ENCODE measurements around the gene FRMD4A. TPM values are rescaled to one million over a fixed set of nuclear protein-coding genes. Genes with fewer than 3 reads are reported as not detected.
A peak's percentile ranks its signal among the peaks of the same experiment; 100 is the strongest.

Gene FRMD4A
- total RNA-seq, 2 experiments from 2014 or later: 7.1 to 7.2 TPM

GRCh38 chr10:14182781-14183180, 147.9 kb downstream of the FRMD4A start:
- peaks cover 4% of the 10 kb centered on the region for H3K36me3 Mint-ChIP-seq
- H3K4me1 Mint-ChIP-seq: peaks cover 24% of the 10 kb centered on the region
- peaks cover 64% of the 10 kb centered on the region for H3K27me3 Mint-ChIP-seq
- H3K27ac Mint-ChIP-seq: no peak overlapping the region
- H3K9me3 Mint-ChIP-seq: peaks cover 4% of the 10 kb centered on the region
- no peak overlapping the region for H3K4me3 Mint-ChIP-seq
- no peak for DNase-seq

GRCh38 chr10:14181567-14181936, 149.2 kb downstream of the FRMD4A start:
- Mint-ChIP-seq H3K4me3 (no peak overlapping the region), H3K27me3 (peaks cover 68% of the 10 kb centered on the region), H3K27ac (no peak overlapping the region), H3K9me3 (peaks cover 4% of the 10 kb centered on the region), H3K4me1 (peaks cover 24% of the 10 kb centered on the region), H3K36me3 (peaks cover 6% of the 10 kb centered on the region)
- no peak for DNase-seq

GRCh38 chr10:14180911-14181566, 149.7 kb downstream of the FRMD4A start:
- peaks cover 4% of the 10 kb centered on the region for H3K9me3 Mint-ChIP-seq
- H3K4me3 Mint-ChIP-seq: no peak overlapping the region
- H3K36me3 Mint-ChIP-seq: peaks cover 6% of the 10 kb centered on the region
- peaks cover 73% of the 10 kb centered on the region for H3K27me3 Mint-ChIP-seq
- no peak for DNase-seq
- peaks cover 21% of the 10 kb centered on the region for H3K4me1 Mint-ChIP-seq
- H3K27ac Mint-ChIP-seq: no peak overlapping the region

GRCh38 chr10:14179251-14179650, 151.5 kb downstream of the FRMD4A start:
- Mint-ChIP-seq H3K27me3 (peaks cover 87% of the 10 kb centered on the region), H3K4me3 (no peak overlapping the region), H3K9me3 (peaks cover 2% of the 10 kb centered on the region), H3K27ac (no peak overlapping the region), H3K4me1 (peaks cover 9% of the 10 kb centered on the region), H3K36me3 (peaks cover 2% of the 10 kb centered on the region)
- no peak for DNase-seq

GRCh38 chr10:14173706-14174594, 156.8 kb downstream of the FRMD4A start:
- DNase-seq: no peak
- H3K9me3 Mint-ChIP-seq: no peaks in the 10 kb centered on the region
- peaks cover 88% of the 10 kb centered on the region for H3K27me3 Mint-ChIP-seq
- H3K4me1 Mint-ChIP-seq: peaks cover 15% of the 10 kb centered on the region
- H3K4me3 Mint-ChIP-seq: peak overlapping the region; percentile 65
- peaks cover 2% of the 10 kb centered on the region for H3K36me3 Mint-ChIP-seq
- no peak overlapping the region for H3K27ac Mint-ChIP-seq

GRCh38 chr10:14173391-14173705, 157.4 kb downstream of the FRMD4A start:
- no peak for DNase-seq
- peaks cover 15% of the 10 kb centered on the region for H3K4me1 Mint-ChIP-seq
- H3K4me3 Mint-ChIP-seq: peak overlapping the region; percentile 65
- no peak overlapping the region for H3K27ac Mint-ChIP-seq
- H3K27me3 Mint-ChIP-seq: peaks cover 87% of the 10 kb centered on the region
- no peaks in the 10 kb centered on the region for H3K9me3 Mint-ChIP-seq
- peaks cover 2% of the 10 kb centered on the region for H3K36me3 Mint-ChIP-seq

GRCh38 chr10:14172336-14172950, 158.3 kb downstream of the FRMD4A start:
- no peak overlapping the region for H3K27ac Mint-ChIP-seq
- H3K27me3 Mint-ChIP-seq: peaks cover 92% of the 10 kb centered on the region
- DNase-seq: no peak
- H3K4me1 Mint-ChIP-seq: peaks cover 15% of the 10 kb centered on the region
- no peaks in the 10 kb centered on the region for H3K9me3 Mint-ChIP-seq
- no peak overlapping the region for H3K4me3 Mint-ChIP-seq
- H3K36me3 Mint-ChIP-seq: peaks cover 2% of the 10 kb centered on the region

GRCh38 chr10:14171336-14171735, 159.4 kb downstream of the FRMD4A start:
- Mint-ChIP-seq H3K36me3 (no peaks in the 10 kb centered on the region), H3K4me3 (no peak overlapping the region), H3K27me3 (peaks cover 85% of the 10 kb centered on the region), H3K27ac (no peak overlapping the region), H3K9me3 (no peaks in the 10 kb centered on the region), H3K4me1 (peaks cover 15% of the 10 kb centered on the region)
- DNase-seq: no peak

- Mint-ChIP-seq H3K27ac (no peak overlapping the region), H3K9me3 (no peaks in the 10 kb centered on the region), H3K4me1 (no peaks in the 10 kb centered on the region), H3K27me3 (peaks cover 66% of the 10 kb centered on the region), H3K4me3 (no peak overlapping the region), H3K36me3 (no peaks in the 10 kb centered on the region)
- DNase-seq: no peak
These were observed 167.2 kb downstream of the FRMD4A start for GRCh38 chr10:14163377-14164086.

GRCh38 chr10:14162629-14163344, 167.9 kb downstream of the FRMD4A start:
- no peaks in the 10 kb centered on the region for H3K4me1 Mint-ChIP-seq
- no peak overlapping the region for H3K4me3 Mint-ChIP-seq
- peaks cover 66% of the 10 kb centered on the region for H3K27me3 Mint-ChIP-seq
- H3K36me3 Mint-ChIP-seq: no peaks in the 10 kb centered on the region
- no peak for DNase-seq
- no peak overlapping the region for H3K27ac Mint-ChIP-seq
- no peaks in the 10 kb centered on the region for H3K9me3 Mint-ChIP-seq

GRCh38 chr10:14162061-14162460, 168.7 kb downstream of the FRMD4A start:
- no peak for DNase-seq
- Mint-ChIP-seq H3K9me3 (no peaks in the 10 kb centered on the region), H3K27me3 (peaks cover 66% of the 10 kb centered on the region), H3K4me1 (no peaks in the 10 kb centered on the region), H3K27ac (no peak overlapping the region), H3K36me3 (no peaks in the 10 kb centered on the region), H3K4me3 (no peak overlapping the region)

- no peaks in the 10 kb centered on the region for H3K4me1 Mint-ChIP-seq
- H3K9me3 Mint-ChIP-seq: no peaks in the 10 kb centered on the region
- no peak overlapping the region for H3K4me3 Mint-ChIP-seq
- no peak overlapping the region for H3K27ac Mint-ChIP-seq
- peaks cover 72% of the 10 kb centered on the region for H3K27me3 Mint-ChIP-seq
- no peaks in the 10 kb centered on the region for H3K36me3 Mint-ChIP-seq
- DNase-seq: no peak
These were observed 170.4 kb downstream of the FRMD4A start for GRCh38 chr10:14160299-14160698.

- no peak for DNase-seq
- Mint-ChIP-seq H3K27ac (no peak overlapping the region), H3K4me1 (no peaks in the 10 kb centered on the region), H3K27me3 (peaks cover 63% of the 10 kb centered on the region), H3K9me3 (no peaks in the 10 kb centered on the region), H3K4me3 (no peak overlapping the region), H3K36me3 (no peaks in the 10 kb centered on the region)
These were observed 172.1 kb downstream of the FRMD4A start for GRCh38 chr10:14158575-14158974.

GRCh38 chr10:14156104-14156503, 174.6 kb downstream of the FRMD4A start:
- Mint-ChIP-seq H3K27me3 (peaks cover 61% of the 10 kb centered on the region), H3K9me3 (no peaks in the 10 kb centered on the region), H3K27ac (no peak overlapping the region), H3K36me3 (no peaks in the 10 kb centered on the region), H3K4me3 (no peak overlapping the region), H3K4me1 (no peaks in the 10 kb centered on the region)
- DNase-seq: no peak
